IMR-90 (cell line): Measurements from ENCODE around the gene MCM5. TPM values are rescaled to one million over a fixed set of nuclear protein-coding genes. Genes with fewer than 3 reads are reported as not detected.

Experiments used
- ATAC-seq: fragments of 200-7000 bp; cut with Tn5 transposase; 2 replicates; pipeline ENCODE4 v1.9.1; 2020; ENCODE audit warnings: low read depth, mild to moderate bottlenecking, moderate library complexity
- BruUV-seq: library from RNA; stranded (reverse); fragments of 400-500 nt; replicated peaks from 2 replicates; lab custom pipeline; 2021; lab: Mats Ljungman, UMichigan
- CTCF ChIA-PET: fragments of 300-600 bp; formaldehyde crosslinking; extraction: SDS; loops from one replicate; lab custom pipeline; 2021; ENCODE audit warnings: antibody characterized with exemption; lab: Yijun Ruan, JAX
- POLR2A ChIA-PET: fragments of 300-600 bp; sonication (Branson Sonifier 250); formaldehyde crosslinking; loops from one replicate; lab custom pipeline; 2022; ENCODE audit warnings: antibody characterized with exemption; ENCODE audit not compliant: unreplicated experiment; lab: Charles Lee
- DNase-seq: peaks from one replicate; pipeline ENCODE4 v3.0.0; 2013
- H2AFZ ChIP-seq: replicated peaks from 2 replicates; pipeline ENCODE3; 2013; ENCODE audit warnings: low read length, mild to moderate bottlenecking; ENCODE audit not compliant: poor library complexity
- H2AK5ac ChIP-seq: 2 replicates; pipeline ENCODE4 v1.6.1; 2013; ENCODE audit warnings: low read depth, low read length, inconsistent platforms
- H2AK9ac ChIP-seq: replicated peaks from 2 replicates; pipeline ENCODE3; 2013; ENCODE audit warnings: mild to moderate bottlenecking, low read depth, low read length, moderate library complexity; ENCODE audit not compliant: poor library complexity
- H2BK120ac ChIP-seq: 2 replicates; pipeline ENCODE4 v1.6.1; 2013; ENCODE audit warnings: low read depth, low read length, inconsistent platforms
- H2BK15ac ChIP-seq: 3 replicates; pipeline ENCODE4 v1.6.1; 2013; ENCODE audit warnings: low read depth, low read length, inconsistent platforms
- H2BK20ac ChIP-seq: 2 replicates; pipeline ENCODE4 v1.6.1; 2013; ENCODE audit warnings: low read depth, mild to moderate bottlenecking, inconsistent platforms, low read length, moderate library complexity
- H2BK5ac ChIP-seq: 2 replicates; pipeline ENCODE4 v1.6.1; 2013; ENCODE audit warnings: mild to moderate bottlenecking, low read depth, low read length, inconsistent platforms; ENCODE audit not compliant: poor library complexity, severe bottlenecking
- H3K14ac ChIP-seq: replicated peaks from 2 replicates; pipeline ENCODE4 v1.6.1; 2013; ENCODE audit warnings: low read depth, low read length, inconsistent platforms
- H3K18ac ChIP-seq: 2 replicates; pipeline ENCODE4 v1.6.1; 2013; ENCODE audit warnings: low read depth, low read length, control low read depth
- H3K23ac ChIP-seq: 2 replicates; pipeline ENCODE4 v1.6.1; 2013; ENCODE audit warnings: low read depth, low read length, inconsistent platforms
- H3K27ac ChIP-seq: 2 replicates; pipeline ENCODE4 v1.5.1; 2013; ENCODE audit warnings: mild to moderate bottlenecking, control low read depth, low read length; ENCODE audit not compliant: insufficient read depth
- H3K27me3 ChIP-seq: 2 replicates; pipeline ENCODE4 v1.6.1; 2013; ENCODE audit warnings: low read length; ENCODE audit not compliant: control insufficient read depth, insufficient read depth
- H3K36me3 ChIP-seq: 2 replicates; pipeline ENCODE4 v1.6.1; 2013; ENCODE audit warnings: low read length, mixed read lengths; ENCODE audit not compliant: control insufficient read depth, insufficient read depth
- H3K4ac ChIP-seq: 2 replicates; pipeline ENCODE4 v1.6.1; 2013; ENCODE audit warnings: low read depth, low read length, inconsistent platforms
- H3K4me1 ChIP-seq: 2 replicates; pipeline ENCODE4 v1.6.1; 2013; ENCODE audit warnings: low read length, mixed read lengths; ENCODE audit not compliant: control insufficient read depth, insufficient read depth
- H3K4me2 ChIP-seq: 2 replicates; pipeline ENCODE4 v1.6.1; 2013; ENCODE audit warnings: low read depth, mild to moderate bottlenecking, control low read depth, low read length, moderate library complexity
- H3K4me3 ChIP-seq: 2 replicates; pipeline ENCODE4 v1.5.1; 2013; ENCODE audit warnings: low read depth, mild to moderate bottlenecking, control low read depth, low read length, moderate library complexity; ENCODE audit not compliant: insufficient read depth
- H3K56ac ChIP-seq: 2 replicates; pipeline ENCODE4 v1.6.1; 2013; ENCODE audit warnings: low read length, inconsistent platforms; ENCODE audit not compliant: insufficient read depth; ENCODE audit errors: extremely low read depth
- H3K79me1 ChIP-seq, 2 experiments: 2 replicates each; pipeline ENCODE4 v1.6.1; 2013; ENCODE audit warnings: low read length in 2 of 2, inconsistent platforms in 1 of 2, low read depth in 1 of 2
- H3K9ac ChIP-seq: 2 replicates; pipeline ENCODE4 v1.6.1; 2013; ENCODE audit warnings: low read depth, low read length, control low read depth
- H3K9me1 ChIP-seq: 2 replicates; pipeline ENCODE4 v1.6.1; 2013; ENCODE audit warnings: low read length, inconsistent platforms; ENCODE audit not compliant: insufficient read depth
- H3K9me3 ChIP-seq: 2 replicates; pipeline ENCODE4 v1.6.1; 2013; ENCODE audit warnings: low read length; ENCODE audit not compliant: control insufficient read depth, insufficient read depth
- H4K20me1 ChIP-seq: 2 replicates; pipeline ENCODE4 v1.6.1; 2013; ENCODE audit warnings: low read length, inconsistent platforms; ENCODE audit not compliant: insufficient read depth
- H4K5ac ChIP-seq: 2 replicates; pipeline ENCODE4 v1.6.1; 2013; ENCODE audit warnings: mild to moderate bottlenecking, low read depth, low read length, control low read depth
- H4K8ac ChIP-seq, 2 experiments: 2 replicates each; pipeline ENCODE4 v1.6.1; 2013; ENCODE audit warnings: low read depth in 2 of 2, low read length in 2 of 2, control low read depth in 1 of 2, inconsistent platforms in 1 of 2
- H4K91ac ChIP-seq: 2 replicates; pipeline ENCODE4 v1.6.1; 2013; ENCODE audit warnings: low read depth, low read length, inconsistent platforms; ENCODE audit not compliant: insufficient read depth
- BHLHE40 ChIP-seq: fragments of 150-350 bp; IDR thresholded peaks from 2 replicates; pipeline ENCODE4 v1.6.1; 2016; ENCODE audit warnings: mild to moderate bottlenecking, low read depth, low read length
- CEBPB ChIP-seq: IDR thresholded peaks from 2 replicates; pipeline ENCODE4 v1.6.1; 2012; ENCODE audit warnings: low read depth, low read length, improper control_type of control experiment
- CHD1 ChIP-seq: IDR thresholded peaks from 2 replicates; pipeline ENCODE4 v1.6.1; 2012; ENCODE audit warnings: low read depth, low read length, improper control_type of control experiment
- CTCF ChIP-seq: conservative IDR thresholded peaks from 2 replicates; pipeline ENCODE4 v1.5.1; 2012; ENCODE audit warnings: mild to moderate bottlenecking, low read depth, low read length, improper control_type of control experiment
- ELK1 ChIP-seq: fragments of 150-350 bp; IDR thresholded peaks from 2 replicates; pipeline ENCODE4 v1.6.1; 2016; ENCODE audit warnings: low read depth, mild to moderate bottlenecking, low read length, moderate library complexity, borderline replicate concordance
- FOS ChIP-seq: fragments of 150-350 bp; IDR thresholded peaks from 2 replicates; pipeline ENCODE4 v1.6.1; 2016; ENCODE audit warnings: low read depth, low read length
- MAFK ChIP-seq: IDR thresholded peaks from 2 replicates; pipeline ENCODE4 v1.6.1; 2012; ENCODE audit warnings: low read depth, low read length, improper control_type of control experiment
- MAZ ChIP-seq: IDR thresholded peaks from 2 replicates; pipeline ENCODE4 v1.6.1; 2012; ENCODE audit warnings: low read depth, mild to moderate bottlenecking, low read length, improper control_type of control experiment, moderate library complexity, borderline replicate concordance
- MXI1 ChIP-seq: IDR thresholded peaks from 2 replicates; pipeline ENCODE4 v1.6.1; 2012; ENCODE audit warnings: low read depth, mild to moderate bottlenecking, low read length, moderate library complexity, borderline replicate concordance
- NFE2L2 ChIP-seq: fragments of 150-350 bp; IDR thresholded peaks from 2 replicates; pipeline ENCODE4 v1.6.1; 2016; ENCODE audit warnings: low read depth, mild to moderate bottlenecking, low read length
- POLR2A ChIP-seq: IDR thresholded peaks from 2 replicates; pipeline ENCODE4 v1.6.1; 2012; ENCODE audit warnings: mild to moderate bottlenecking, low read depth, low read length
- RAD21 ChIP-seq: IDR thresholded peaks from 2 replicates; pipeline ENCODE4 v1.6.1; 2012; ENCODE audit warnings: low read length, improper control_type of control experiment
- RCOR1 ChIP-seq: IDR thresholded peaks from 2 replicates; pipeline ENCODE4 v1.6.1; 2012; ENCODE audit warnings: mild to moderate bottlenecking, low read length, improper control_type of control experiment; ENCODE audit not compliant: insufficient replicate concordance
- RFX5 ChIP-seq: IDR thresholded peaks from 2 replicates; pipeline ENCODE4 v1.8.0; 2012; ENCODE audit warnings: low read depth, mild to moderate bottlenecking, low read length, moderate library complexity
- SMC3 ChIP-seq: fragments of 150-350 bp; IDR thresholded peaks from 2 replicates; pipeline ENCODE4 v1.6.1; 2016; ENCODE audit warnings: low read depth, mild to moderate bottlenecking, antibody characterized with exemption, low read length, moderate library complexity
- WGBS, 2 experiments: methylation state at CpG; one replicate each; pipeline versions ENCODE4 v1.1.5 to v1.1.7; 2013; ENCODE audit warnings: missing lambda C conversion rate in 2 of 2; ENCODE audit not compliant: insufficient read length in 1 of 2; ENCODE audit errors: extremely low coverage in 2 of 2; 5-methylcytosine and 5-hydroxymethylcytosine counted together
- dilution Hi-C: fragments of 300-500 bp; cut with HindIII; formaldehyde crosslinking; loops from one replicate; pipeline ENCODE4 v1.14.3; 2018; ENCODE audit warnings: low sequenced_read_pairs; ENCODE audit not compliant: unreplicated experiment
- in situ Hi-C: fragments of 300-500 bp; cut with MboI; formaldehyde crosslinking; loops from 3 replicates; pipeline ENCODE4 v1.14.3; 2019; ENCODE audit warnings: low sequenced_read_pairs, inconsistent platforms, mixed read lengths
- intact Hi-C: fragments of 100-400 bp; cut with micrococcal nuclease; formaldehyde crosslinking; loops from 2 replicates; pipeline ENCODE4 v1.10.0; 2022
- polyA plus RNA-seq, 3 experiments: library from polyadenylated mRNA; depleted of rRNA; stranded (reverse); fragments of >200 nt; gene quantifications; 2 replicates each; pipeline ENCODE4 v1.2.3, GENCODE V29; 2012; ENCODE audit warnings: low replicate concordance in 1 of 3
- total RNA-seq: library from RNA; depleted of rRNA; stranded (reverse); fragments of >200 nt; gene quantifications from 2 replicates; pipeline ENCODE4 v1.2.3, GENCODE V29; 2012

The MCM5 gene
- total and polyA plus RNA-seq, 2 of the 4 experiments (the other 2 are of a cell fraction) = 43.0 to 58.6 TPM

GRCh38 chr22:35379146-35379993 lies 20.6 kb upstream of the MCM5 start:
- H3K18ac ChIP-seq = no peak overlapping the region
- CTCF ChIA-PET = no interaction called here
- no peak overlapping the region for H3K14ac ChIP-seq
- H4K8ac ChIP-seq = peak overlapping the region in 1 of 2 experiments; percentile 84; a peak in 1 of 4 replicates
- peak overlapping the region; percentile 12; the same call in 1 of the 2 replicates for H3K4ac ChIP-seq
- no peak overlapping the region for H2BK15ac ChIP-seq
- H3K36me3 ChIP-seq = peaks cover 13% of the 10 kb centered on the region
- H2BK20ac ChIP-seq = 0 out of 2 replicates have a peak overlapping the region, but pooled peaks have one; percentile 32
- intact Hi-C loops (no loop called here), in situ Hi-C loops (no loop called here), dilution Hi-C loops (no loop called here)
- no peak overlapping the region for H3K27ac ChIP-seq
- peaks cover 22 to 40% of the 10 kb centered on the region in 2 experiments for H3K79me1 ChIP-seq
- H3K9ac ChIP-seq = no peak overlapping the region
- H3K9me1 ChIP-seq = peaks cover 24% of the 10 kb centered on the region; the same call in 1 of the 2 replicates
- no peak overlapping the region for H2AK9ac ChIP-seq
- peak overlapping the region; percentile 64 for H2AK5ac ChIP-seq
- H3K56ac ChIP-seq = no peak overlapping the region
- no peaks in the 10 kb centered on the region for H3K9me3 ChIP-seq
- H4K91ac ChIP-seq = 0 out of 2 replicates have a peak overlapping the region, but pooled peaks have one; percentile 79
- H3K4me1 ChIP-seq = peaks cover 36% of the 10 kb centered on the region
- POLR2A ChIA-PET = no interaction called here
- no peak overlapping the region for H3K23ac ChIP-seq
- H3K4me3 ChIP-seq = no peak overlapping the region
- H4K20me1 ChIP-seq = peaks cover 8% of the 10 kb centered on the region; the same call in 1 of the 2 replicates
- no TSS peak for BruUV-seq
- no peak overlapping the region for H2BK5ac ChIP-seq
- DNase-seq (no peak), ATAC-seq (no peak)
- H2BK120ac ChIP-seq = 0 out of 2 replicates have a peak overlapping the region, but pooled peaks have one; percentile 72
- TF ChIP-seq CEBPB (no peak), CTCF (no peak), FOS (no peak), CHD1 (no peak), POLR2A (no peak), SMC3 (no peak), RFX5 (no peak), RAD21 (no peak), ELK1 (no peak), MAZ (no peak), MAFK (no peak), BHLHE40 (no peak), MXI1 (no peak), NFE2L2 (no peak), RCOR1 (no peak)
- H2AFZ ChIP-seq = no peak overlapping the region
- no peak overlapping the region for H3K4me2 ChIP-seq
- no peak overlapping the region for H4K5ac ChIP-seq
- H3K27me3 ChIP-seq = no peaks in the 10 kb centered on the region
- WGBS, 2 experiments = no CpG with 5 or more reads among the region's 10 CpGs
